Measurements from ENCODE around the gene GALNT18.

Gene GALNT18

DNA sequence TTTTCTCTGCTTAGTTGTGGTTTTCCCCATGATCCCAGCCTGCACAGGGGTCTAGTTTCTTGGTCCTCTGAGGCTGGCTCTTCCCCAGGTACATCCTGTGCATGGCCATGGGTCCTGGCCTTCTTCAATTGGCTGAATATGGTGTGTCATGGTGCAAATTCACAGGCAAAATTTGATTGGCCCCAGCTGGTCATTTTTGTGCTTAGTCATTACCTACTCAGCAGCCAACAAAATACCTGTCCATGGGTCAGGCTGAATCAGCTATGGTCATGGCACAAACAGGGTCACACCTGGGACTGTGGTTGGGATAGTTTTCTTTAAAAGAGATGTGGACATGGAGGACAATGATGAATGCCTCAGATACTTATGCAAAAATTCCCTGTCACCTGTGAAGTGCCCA lies 354.5 kb downstream of the GALNT18 start:
- peak overlapping the region; percentile 39 for H3K27ac ChIP-seq
- DNase-seq (ENCODE audit: low read depth, low spot score): peak; percentile 16

DNA sequence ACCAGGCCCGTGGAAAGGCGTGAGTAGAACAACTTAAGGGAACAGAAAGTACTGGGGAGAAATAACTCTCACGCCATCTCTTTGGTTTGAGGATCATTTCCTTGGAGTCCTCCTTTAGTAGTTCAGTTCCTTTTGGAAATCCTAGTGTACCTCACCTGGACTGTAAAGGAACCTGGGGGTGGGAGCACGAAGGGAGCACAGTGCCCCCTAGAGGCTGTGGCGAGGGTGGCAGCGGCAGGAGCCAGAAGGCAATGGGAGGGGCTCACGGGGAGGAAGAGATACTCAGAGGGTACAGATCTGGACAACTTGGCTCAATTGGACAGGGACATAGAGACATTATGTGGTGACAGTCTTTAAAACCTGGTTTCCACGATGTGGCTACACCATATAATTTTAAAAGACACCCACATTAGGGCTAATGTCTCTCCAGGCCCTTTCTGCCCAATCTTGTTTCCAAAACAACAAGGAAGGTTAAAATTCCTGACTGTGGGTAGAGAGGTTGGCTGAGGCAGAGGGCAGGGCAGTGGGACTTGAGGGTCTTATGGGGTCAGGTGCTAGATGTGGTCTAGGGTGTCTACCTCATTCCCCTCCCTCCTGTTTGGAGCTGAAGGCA lies 355.7 kb downstream of the GALNT18 start:
- no peak overlapping the region for H3K27ac ChIP-seq
- no peak for DNase-seq (ENCODE audit: low read depth, low spot score)

DNA sequence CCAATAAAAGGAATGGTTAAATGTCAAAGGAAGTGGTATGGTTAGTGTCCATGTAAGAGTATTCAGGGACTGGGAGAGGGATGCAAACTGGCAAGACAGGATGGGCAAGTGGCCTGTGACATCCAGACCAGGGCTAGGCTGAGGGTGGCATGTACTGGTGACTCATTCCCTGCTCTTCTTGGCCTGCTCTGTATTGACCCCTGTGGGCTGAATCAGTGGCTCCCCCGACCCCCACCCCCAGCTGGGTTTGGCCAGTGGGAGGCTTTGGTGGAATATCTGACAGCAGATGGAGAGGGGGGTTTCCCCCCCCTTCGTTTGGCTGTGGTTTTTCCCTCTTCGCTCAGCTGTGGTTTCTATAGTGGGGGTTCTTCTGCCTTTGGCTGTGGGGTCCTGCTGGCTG lies 356.5 kb downstream of the GALNT18 start:
- DNase-seq (ENCODE audit: low read depth, low spot score): no peak
- no peak overlapping the region for H3K27ac ChIP-seq

DNA sequence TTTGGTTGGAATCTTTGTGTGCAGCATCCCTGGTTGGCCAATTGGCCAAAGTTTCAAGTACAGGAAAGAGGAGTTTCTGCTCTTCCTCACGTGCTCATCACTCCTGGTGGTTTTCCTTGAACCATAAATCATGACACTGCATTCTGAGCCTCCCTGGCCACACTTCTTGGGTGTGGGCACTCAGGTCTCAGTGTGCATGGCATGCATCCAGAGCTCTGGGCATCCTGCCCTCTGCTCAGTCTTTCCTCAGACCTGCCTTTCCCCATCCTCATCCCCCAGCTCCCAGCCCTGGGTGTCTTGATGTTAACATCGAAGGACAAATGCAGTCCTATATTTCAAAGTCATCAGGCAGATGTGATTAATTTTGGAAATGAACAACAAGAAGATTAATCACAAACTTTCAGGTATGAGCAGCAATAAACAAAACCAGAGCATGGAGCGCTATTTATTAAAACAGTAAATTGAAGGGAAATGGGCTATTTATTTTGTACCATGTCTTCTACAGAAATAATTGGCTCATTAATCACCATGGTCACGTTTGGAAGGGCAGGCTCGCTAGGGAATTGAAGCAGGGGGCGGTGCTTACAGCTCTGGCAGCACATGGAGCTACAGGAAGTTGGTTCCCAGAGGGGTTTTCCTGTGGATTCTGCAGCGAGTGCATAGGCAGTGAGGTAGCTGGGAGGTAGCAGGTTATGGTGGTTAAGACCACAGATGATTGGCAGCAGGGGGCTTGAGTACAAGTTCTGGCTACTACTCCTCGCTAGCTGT lies 358.4 kb downstream of the GALNT18 start:
- DNase-seq (ENCODE audit: low read depth, low spot score): no peak
- no peak overlapping the region for H3K27ac ChIP-seq

DNA sequence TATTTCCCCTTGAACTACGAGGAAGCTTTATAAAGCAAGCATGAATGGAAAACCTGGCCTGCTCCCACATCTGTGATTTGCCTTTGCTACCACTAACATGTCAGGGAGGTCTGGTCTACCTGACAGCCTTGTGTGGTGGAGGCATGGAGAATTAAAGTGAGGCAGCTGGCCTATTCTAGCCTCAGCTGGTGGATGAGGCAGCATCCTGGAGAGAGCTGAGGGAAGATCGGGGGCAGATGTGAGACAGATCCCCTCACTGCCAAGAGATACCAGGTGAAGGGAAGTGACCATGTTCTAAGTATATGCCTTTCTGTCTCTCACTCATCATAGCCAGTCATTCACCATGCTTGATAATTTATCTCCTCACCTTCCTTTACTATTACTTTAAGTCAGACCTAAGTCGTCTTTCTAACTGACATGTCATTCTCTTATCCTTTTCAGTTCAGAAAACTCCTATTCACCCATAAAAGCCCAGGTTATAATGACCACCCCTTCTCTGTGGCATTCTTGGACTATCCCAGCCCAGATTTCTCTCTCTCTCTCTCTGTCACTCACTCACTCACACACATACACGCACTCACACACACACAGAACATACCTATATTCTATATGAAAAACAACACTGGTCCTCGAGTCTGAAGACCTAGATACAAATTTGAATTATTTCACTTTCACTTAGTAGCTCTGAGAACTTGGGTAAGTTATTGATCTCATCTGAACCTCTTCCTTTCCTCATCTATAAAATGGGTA lies 359.5 kb downstream of the GALNT18 start:
- DNase-seq (ENCODE audit: low read depth, low spot score): no peak
- H3K27ac ChIP-seq: no peak overlapping the region

DNA sequence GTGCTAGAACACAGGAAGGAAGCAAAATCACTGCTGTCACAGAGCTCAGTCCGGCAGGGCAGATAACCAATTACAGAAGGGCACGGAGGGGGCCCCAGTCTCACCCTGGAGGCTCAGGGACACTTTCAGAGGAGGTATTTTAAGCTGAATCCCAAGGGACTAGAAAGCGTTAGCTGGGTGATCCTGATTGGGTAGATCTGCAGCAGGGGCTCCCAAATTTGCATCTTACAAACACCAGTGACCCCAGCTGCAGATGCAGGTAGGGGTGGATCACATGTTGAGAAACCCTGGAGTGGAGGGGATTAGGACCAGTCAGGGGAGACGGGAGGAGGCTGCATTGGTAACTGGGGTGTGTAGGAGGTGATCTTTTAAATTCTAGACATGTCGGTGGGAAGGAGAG lies 360.2 kb downstream of the GALNT18 start:
- DNase-seq (ENCODE audit: low read depth, low spot score): no peak
- H3K27ac ChIP-seq: no peak overlapping the region

DNA sequence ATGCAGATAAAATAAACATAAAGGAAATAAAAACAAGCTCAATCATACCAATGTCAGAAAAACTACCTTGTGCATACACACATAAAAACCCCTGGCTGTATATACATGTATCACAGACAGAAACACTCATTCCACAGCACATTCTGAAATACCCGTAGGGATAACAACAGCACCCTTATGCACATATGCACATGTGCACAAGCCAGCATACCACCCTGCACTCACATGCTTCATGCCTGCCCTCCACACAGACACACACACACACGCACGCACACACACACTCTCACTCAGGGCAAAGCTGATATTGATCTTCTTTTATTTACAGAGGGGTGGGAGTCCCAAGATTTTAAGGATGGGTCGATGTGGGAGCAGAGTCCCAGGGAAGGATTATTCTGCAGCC lies 360.9 kb downstream of the GALNT18 start:
- no peak for DNase-seq (ENCODE audit: low read depth, low spot score)
- H3K27ac ChIP-seq: no peak overlapping the region

DNA sequence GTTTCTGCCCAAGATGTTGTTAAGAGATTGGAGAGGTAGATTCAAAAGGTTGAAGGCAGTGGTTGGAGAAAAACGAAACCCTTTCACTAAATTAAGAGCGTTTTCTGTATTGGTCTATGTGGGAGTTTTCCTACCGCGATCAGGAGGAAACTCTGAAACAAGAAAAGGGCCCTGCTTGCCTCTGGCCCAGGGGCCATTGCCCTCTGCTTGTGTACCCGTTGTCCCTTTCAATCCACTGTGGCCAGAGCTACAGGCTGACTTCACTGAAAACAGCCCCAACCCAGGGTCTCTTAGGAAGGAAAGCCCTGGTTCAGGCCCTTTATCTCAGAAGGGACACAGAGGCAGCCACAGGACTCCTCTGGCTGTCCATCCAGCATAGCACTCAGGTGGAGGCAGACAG lies 367.8 kb downstream of the GALNT18 start:
- no peak for DNase-seq (ENCODE audit: low read depth, low spot score)
- H3K27ac ChIP-seq: no peak overlapping the region

DNA sequence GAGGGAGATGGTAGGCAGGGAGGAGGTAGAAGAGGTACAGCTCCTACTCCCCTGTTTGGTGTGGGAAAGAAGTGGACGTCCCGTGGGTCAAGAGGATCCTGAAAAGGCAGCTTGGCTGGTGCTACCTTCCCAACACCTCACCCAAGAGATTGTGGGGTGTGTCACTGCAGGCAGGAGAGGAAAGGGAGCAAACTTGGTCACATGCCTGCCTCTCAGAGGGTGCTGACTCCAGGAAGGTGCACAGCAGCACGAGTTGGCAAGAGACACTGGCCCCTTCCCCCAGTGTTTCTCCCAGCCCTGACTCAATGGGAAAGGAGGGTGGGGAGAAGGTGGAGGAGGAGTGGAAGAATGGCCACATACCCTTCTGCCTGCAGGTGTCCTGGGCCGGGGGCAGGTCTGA lies 368.3 kb downstream of the GALNT18 start:
- no peak for DNase-seq (ENCODE audit: low read depth, low spot score)
- no peak overlapping the region for H3K27ac ChIP-seq

DNA sequence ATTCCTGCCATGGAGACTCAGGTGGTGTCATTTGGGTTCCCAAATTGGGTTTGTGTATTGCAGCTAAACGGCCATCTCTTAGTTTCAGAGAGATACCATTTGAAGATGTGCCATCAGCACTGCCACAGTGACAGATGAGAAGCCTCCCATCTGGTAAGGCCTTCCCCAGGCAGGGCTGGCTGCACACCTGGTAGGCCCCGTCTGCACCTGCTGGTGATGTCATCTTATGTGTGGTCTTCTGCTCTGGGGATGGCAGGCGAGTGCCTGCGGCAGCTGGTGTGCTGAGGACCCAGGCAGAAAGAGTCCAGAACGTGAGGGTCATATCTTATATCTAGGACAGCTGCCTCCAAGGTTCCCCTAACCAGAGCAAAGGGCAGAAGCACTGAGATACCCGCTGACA lies 369.4 kb downstream of the GALNT18 start:
- no peak overlapping the region for H3K27ac ChIP-seq
- DNase-seq (ENCODE audit: low read depth, low spot score): no peak

DNA sequence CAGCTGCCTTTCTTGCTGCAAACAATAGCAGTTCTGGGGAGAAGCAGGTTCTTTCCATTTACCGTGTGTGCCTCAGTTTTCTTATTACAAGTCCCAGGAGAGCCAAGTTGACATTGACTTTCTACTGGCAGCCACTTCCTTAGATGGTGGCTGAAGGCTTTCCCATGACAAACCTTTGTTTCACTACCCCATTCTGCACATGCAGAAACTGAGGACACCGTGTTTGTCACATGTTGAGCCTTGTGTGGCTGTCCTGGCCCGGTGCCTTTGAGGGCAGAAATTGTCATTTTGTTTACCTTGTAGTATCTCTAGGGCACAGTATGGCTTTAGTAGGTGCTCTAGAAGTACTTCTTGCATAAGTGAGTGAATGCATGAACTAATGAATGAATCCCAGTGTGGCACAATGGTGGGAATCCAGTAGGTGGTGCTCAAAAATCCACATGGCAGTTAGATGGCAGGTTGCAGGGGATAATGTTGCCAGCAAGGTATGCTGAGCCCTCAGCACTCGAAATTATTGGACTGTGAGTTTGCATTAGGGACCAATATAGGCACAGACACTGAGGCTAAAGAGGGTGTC lies 370.3 kb downstream of the GALNT18 start:
- no peak overlapping the region for H3K27ac ChIP-seq

DNA sequence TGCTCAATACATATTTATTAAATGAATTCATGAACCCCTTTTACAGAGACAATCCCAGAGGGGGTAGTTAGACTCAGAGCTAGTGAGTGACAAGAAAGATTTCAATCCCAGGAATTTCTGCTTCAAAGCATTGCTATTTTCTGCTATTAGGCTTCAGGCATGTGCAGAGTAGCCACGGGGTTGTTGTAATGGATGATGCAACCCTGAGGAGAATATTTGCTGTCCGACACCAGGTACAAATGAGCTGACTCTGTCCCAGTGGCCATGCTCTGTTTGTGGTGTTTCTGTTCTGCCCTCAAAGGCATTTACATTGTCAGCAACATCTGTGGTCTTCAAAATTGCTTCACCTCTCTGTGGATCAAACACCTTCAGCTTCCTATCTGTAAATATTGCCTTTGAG lies 371.3 kb downstream of the GALNT18 start:
- H3K27ac ChIP-seq: no peak overlapping the region
- DNase-seq (ENCODE audit: low read depth, low spot score): no peak

More for the DNA sequence above, 370.3 kb downstream of the GALNT18 start:
- no peak for DNase-seq (ENCODE audit: low read depth, low spot score)

DNA sequence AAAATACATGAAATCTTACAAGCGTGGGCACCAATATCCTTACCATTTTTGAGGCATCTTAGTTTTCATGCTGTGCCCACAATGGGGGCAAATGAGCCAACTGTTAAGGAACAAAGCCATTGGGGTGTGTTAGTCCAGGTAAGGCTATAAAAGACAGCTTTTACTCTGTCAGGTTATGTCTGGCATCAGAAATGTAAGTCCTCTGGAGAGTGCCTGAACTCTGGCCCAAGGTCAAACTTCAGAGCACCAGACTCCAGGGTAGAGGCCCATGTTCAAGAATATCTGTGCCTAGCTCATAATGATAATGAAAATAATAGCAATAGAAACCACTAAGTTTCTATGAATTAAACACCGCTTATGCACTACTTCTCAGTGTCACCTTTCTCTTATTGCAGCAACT lies 374.2 kb downstream of the GALNT18 start:
- no peak overlapping the region for H3K27ac ChIP-seq
- no peak for DNase-seq (ENCODE audit: low read depth, low spot score)

DNA sequence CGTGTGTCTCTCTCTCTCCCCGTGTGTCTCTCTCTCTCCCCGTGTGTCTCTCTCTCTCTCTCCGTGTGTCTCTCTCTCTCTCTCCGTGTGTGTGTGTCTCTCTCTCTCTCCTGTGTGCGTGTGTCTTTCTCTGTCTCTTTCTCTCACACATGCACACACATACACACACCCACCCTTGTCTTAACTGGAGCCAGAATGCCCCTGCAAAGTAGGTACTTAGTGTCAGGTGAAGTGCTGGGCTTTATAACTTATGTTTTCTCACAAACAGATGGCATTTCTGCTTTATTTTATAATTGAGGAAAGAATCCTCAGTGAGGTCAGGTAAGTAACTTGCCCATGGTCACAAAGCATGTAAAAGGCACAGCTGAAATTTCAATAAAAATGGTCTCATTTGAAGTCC lies 374.7 kb downstream of the GALNT18 start:
- no peak for DNase-seq (ENCODE audit: low read depth, low spot score)

DNA sequence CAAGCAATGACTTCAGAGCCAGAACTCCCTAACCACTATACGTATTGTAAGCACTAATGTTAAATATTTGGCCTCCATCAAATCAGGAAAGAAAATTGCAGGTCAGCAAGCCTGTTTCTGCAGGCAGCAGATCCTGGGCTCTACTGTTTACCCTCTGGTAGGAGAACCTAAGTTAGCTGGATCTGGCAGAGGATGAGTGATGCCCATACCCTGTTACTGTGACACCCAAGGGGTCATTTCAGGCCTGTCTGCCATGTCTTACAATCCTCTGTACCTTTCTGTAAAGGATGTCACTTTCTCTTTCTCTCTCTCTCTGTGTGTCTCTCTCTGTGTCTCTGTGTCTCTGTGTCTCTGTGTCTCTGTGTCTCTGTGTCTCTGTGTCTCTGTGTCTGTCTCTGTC lies 375.6 kb downstream of the GALNT18 start:
- no peak for DNase-seq (ENCODE audit: low read depth, low spot score)

More for the DNA sequence above, 374.7 kb downstream of the GALNT18 start:
- H3K27ac ChIP-seq: no peak overlapping the region

DNA sequence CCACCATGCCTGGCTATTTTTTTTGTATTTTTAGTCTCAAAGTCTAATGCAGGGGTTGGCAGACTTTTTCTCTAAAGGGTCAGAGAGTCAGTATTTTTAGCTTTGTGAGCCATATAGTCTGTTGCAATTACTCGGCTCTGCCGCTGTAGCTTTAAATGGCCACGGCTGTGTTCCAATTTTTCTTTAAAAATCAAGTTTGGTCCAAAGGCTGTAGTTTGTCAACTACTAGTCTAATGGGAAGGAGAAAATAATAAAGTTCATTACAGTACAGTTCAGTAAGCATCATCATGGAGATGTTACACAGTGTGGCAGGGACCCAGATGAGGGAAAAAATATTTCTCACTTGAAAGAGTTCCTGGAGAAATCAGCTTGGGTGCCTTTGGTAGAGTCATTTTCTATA lies 376.4 kb downstream of the GALNT18 start:
- no peak overlapping the region for H3K27ac ChIP-seq
- DNase-seq (ENCODE audit: low read depth, low spot score): no peak

More for the DNA sequence above, 375.6 kb downstream of the GALNT18 start:
- H3K27ac ChIP-seq: no peak overlapping the region

DNA sequence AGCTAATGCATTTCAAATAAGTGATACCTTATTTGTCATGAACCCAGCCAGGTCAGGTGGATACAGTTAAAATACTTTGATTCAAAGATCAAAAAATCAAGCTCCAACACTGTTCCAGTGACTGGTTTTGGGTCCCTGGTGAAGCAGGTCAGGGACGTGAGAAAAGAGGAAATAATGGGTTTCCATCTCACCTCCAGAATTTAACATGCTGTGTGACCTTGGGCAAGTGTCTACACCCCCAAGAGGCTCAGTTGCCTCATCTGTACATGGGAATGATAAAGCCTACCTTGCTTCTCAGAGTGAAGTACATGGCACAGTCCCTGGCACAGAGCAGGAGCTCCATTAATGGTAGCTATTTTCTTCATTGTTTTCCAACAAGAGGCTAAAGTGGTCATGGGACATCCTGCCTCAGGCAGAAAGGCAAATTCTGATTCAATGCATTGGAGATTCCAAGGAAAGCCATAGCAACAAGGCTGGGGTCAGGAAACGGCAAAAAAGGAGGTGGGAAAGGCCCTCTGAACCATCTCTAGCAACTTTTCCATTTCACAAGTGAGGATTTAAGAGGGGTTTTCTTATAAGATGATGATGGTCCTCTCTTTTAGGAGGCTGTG lies 377.2 kb downstream of the GALNT18 start:
- no peak for DNase-seq (ENCODE audit: low read depth, low spot score)
- H3K27ac ChIP-seq: no peak overlapping the region

DNA sequence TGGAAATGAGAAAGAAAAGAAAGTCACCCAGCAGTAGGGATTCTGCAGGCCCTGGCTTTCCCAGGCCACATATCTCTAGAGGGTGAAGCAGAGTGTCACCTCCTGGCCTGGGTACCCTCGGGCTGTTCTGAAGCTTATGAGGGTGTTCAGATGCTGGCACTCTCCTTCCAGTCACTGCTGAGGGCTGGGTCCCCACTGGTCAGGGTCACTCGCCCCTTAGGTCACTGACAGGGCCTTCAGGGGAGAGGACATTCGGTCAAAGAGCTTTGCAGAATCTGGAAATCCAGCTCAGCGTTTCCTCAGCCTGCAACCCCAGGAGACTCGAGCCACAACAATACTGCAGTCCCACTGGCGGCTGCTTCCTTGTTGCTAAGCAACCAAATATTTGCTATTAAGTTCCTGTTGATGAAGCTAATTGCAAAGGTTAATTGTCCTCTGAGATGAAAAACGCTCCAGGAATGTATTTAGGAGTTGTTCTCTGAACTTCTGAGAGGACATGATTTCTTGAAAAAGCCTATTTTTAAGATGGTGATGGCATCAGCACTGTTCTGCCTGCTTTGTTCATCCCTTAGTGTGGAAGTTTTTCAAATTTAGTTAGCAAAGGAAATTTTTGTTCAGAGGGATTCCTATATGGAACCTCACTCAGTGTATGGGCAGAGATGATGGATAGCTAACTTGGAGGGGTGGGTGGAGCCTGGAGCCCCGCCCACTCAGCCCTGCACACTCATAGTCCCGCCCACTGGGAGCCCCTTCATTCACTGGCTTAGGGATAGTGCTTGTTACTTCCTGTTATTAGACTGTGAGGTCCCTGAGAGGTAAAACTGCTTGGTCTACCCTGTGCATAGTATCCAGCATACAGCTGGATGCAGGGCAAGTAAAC lies 378.0 kb downstream of the GALNT18 start:
- no peak for DNase-seq (ENCODE audit: low read depth, low spot score)
- H3K27ac ChIP-seq: no peak overlapping the region

DNA sequence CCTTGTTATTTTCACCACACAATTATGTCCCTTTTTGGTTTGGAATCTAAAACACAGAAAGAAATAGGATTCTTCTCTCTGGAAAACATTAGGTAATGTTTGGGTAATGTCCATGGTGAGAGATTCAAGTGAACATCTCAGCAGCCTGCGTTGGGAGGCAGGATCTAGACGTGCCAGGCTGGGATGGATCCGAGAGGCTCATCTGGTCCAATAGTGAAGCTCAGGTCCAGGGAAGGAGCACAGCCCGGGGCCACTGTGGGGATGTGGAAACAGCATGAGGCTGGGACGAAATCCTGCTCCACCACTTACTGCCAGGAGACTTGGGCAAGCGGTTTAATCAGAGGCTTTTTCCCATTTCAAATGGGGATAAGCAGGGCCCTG lies 378.6 kb downstream of the GALNT18 start:
- no peak overlapping the region for H3K27ac ChIP-seq
- DNase-seq (ENCODE audit: low read depth, low spot score): no peak

DNA sequence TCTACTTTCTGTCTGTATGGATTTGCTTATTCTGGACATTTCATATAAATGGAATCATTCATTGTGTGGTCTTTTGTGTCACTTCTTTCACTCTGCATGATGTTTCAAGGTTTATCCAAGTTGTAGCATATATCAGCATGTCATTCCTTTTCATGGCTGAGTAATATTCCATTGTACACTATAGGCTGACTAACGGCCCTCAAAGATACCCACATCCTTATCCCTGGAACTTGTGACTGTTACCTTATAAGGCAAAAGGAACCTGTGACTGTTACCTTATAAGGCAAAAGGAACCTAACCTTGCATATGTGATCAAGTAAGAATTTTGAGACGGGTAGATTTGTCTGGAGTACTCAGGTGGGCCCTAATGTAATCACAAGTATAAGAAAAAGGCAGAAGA lies 380.5 kb downstream of the GALNT18 start:
- no peak for DNase-seq (ENCODE audit: low read depth, low spot score)
- no peak overlapping the region for H3K27ac ChIP-seq

All from epithelial cell of prostate (primary cell).